Ovary (tissue), 9 donors: ENCODE data around the gene MINDY3. TPM values are rescaled to one million over a fixed set of nuclear protein-coding genes. Genes with fewer than 3 reads are reported as not detected.

Source experiments
- DNase-seq, 5 donors: peaks; one replicate each; pipeline ENCODE4 v3.0.0-alpha.2; 2019 to 2020
- H3K27ac ChIP-seq, 2 donors: fragments of 200-600 bp; one replicate each; pipeline versions ENCODE4 v1.5.1 to v1.8.0; 2019 to 2022
- H3K27me3 ChIP-seq: fragments of 200-600 bp; one replicate; pipeline ENCODE4 v1.8.0; 2022
- H3K36me3 ChIP-seq: fragments of 200-600 bp; sonication (generic); one replicate; pipeline ENCODE4 v1.5.1; 2019
- H3K4me1 ChIP-seq: one replicate; pipeline ENCODE4 v1.8.1; 2013; ENCODE audit warnings: mild to moderate bottlenecking, moderate library complexity; ENCODE audit not compliant: insufficient read depth
- H3K4me3 ChIP-seq: fragments of 200-600 bp; sonication (generic); one replicate; pipeline ENCODE4 v1.5.1; 2017
- H3K9me3 ChIP-seq, 2 donors: fragments of 200-600 bp in 1 of 2; sonication (generic) in 1 of 2; one replicate each; pipeline versions ENCODE4 v1.5.1 to v1.8.1; 2013 to 2019; ENCODE audit warnings: mild to moderate bottlenecking in 1 of 2, moderate library complexity in 1 of 2
- EP300 ChIP-seq: sonication (generic); formaldehyde crosslinking; IDR thresholded peaks from one replicate; pipeline ENCODE4 v1.6.1; 2017; ENCODE audit warnings: antibody characterized with exemption
- POLR2A ChIP-seq: fragments of 450-650 bp; IDR thresholded peaks from one replicate; pipeline ENCODE4 v1.6.1; 2017; ENCODE audit warnings: antibody characterized with exemption, mild to moderate bottlenecking, moderate library complexity
- WGBS, 3 donors: extraction: QIAGEN DNeasy Blood & Tissue Kit in 1 of 3; methylation state at CpG; one replicate each; pipeline versions ENCODE4 v1.1.5 to v1.1.7; 2013 to 2017; 5-methylcytosine and 5-hydroxymethylcytosine counted together
- intact Hi-C, 4 donors: fragments of 100-400 bp; cut with DNase I; formaldehyde crosslinking; loops; one replicate each; pipeline versions ENCODE4 v1.11.0 to v1.15.1; 2022 to 2023
- polyA plus RNA-seq, 2 donors: library from polyadenylated mRNA; stranded (reverse); fragments of 200-250 nt in 1 of 2; fragments of 350-450 nt in 1 of 2; fragmentation: Illumina TruSeq in 1 of 2; extraction: RNeasy Lipid Tissue Mini Kit (QIAGEN cat#74804) in 1 of 2; gene quantifications; one replicate each; pipeline ENCODE4 v1.2.3, GENCODE V29; 2013 to 2014
- total RNA-seq, 7 donors: library from RNA; depleted of rRNA in 2 of 7; stranded (reverse); fragments of >200 nt in 2 of 7; fragmentation: NEBNext Ultra II Directional in 3 of 7; extraction: Animal tissue kit (Norgen Biotek cat#: 25700) in 3 of 7; gene quantifications; one replicate each; pipeline versions ENCODE4 v1.1.0 to v1.2.4, GENCODE V29; 2016 to 2023
- TF ChIP-seq, protein P1 (sequence below), 3 donors: fragments of 450-650 bp in 2 of 3; fragments of 200-600 bp in 1 of 3; IDR thresholded peaks; one replicate each; pipeline versions ENCODE4 v1.5.1 to v1.8.0; 2016 to 2022; ENCODE audit warnings: antibody characterized with exemption in 3 of 3, mild to moderate bottlenecking in 1 of 3
- donor health status: DM: no; HTN: no; CAD: no; lungs with moderate emphysema.
- donor health status: DM: no; HTN: no; CAD: no.
- donor health status: Bipolar disorder and iron deficiency.
- donor health status: DM: yes; HTN: yes; CAD: no.
- donor health status: DM: no; HTN: no; CAD: no.
- donor health status: DM: yes; HTN: yes; CAD: no.

MINDY3 gene
- total and polyA plus RNA-seq, 9 donors, result 15.7 to 43.3 (median 31.6) TPM

DNA sequence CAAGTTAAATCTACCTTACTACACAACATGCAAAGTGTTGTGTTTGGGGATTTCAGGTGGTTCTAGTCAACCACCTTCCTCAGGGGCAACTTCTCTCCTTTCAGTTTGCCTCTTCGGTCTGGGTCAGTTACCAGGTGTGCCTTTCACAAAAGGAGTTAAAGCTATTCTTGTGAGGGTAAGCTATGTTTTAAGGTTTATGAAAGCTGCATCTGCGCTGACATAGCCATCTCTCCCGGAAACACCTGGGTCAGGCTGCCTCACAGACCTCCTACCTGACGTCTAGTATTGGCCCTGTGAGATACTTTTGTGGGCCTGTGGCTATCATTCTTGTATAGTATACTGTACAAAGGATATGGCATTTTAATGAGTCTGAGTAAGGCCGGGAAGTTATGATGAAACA, 72.9 kb downstream of the MINDY3 start:
- no peaks in the 10 kb centered on the region for H3K27me3 ChIP-seq
- TF ChIP-seq, protein P1, sequence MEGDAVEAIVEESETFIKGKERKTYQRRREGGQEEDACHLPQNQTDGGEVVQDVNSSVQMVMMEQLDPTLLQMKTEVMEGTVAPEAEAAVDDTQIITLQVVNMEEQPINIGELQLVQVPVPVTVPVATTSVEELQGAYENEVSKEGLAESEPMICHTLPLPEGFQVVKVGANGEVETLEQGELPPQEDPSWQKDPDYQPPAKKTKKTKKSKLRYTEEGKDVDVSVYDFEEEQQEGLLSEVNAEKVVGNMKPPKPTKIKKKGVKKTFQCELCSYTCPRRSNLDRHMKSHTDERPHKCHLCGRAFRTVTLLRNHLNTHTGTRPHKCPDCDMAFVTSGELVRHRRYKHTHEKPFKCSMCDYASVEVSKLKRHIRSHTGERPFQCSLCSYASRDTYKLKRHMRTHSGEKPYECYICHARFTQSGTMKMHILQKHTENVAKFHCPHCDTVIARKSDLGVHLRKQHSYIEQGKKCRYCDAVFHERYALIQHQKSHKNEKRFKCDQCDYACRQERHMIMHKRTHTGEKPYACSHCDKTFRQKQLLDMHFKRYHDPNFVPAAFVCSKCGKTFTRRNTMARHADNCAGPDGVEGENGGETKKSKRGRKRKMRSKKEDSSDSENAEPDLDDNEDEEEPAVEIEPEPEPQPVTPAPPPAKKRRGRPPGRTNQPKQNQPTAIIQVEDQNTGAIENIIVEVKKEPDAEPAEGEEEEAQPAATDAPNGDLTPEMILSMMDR (IDR thresholded peaks at IDR 0.05), result no peak
- TF ChIP-seq EP300, result no peak
- WGBS, 3 donors, result 95 to 98% (median 98%) methylated on average over 5 of the region's 5 CpGs
- no peaks in the 10 kb centered on the region for H3K36me3 ChIP-seq
- H3K9me3 ChIP-seq, result no peaks in the 10 kb centered on the region
- H3K4me3 ChIP-seq, result no peak overlapping the region
- intact Hi-C loops, result no loop called here
- no peak overlapping the region for H3K27ac ChIP-seq
- peaks cover 9% of the 10 kb centered on the region for H3K4me1 ChIP-seq
- no peak for DNase-seq

DNA sequence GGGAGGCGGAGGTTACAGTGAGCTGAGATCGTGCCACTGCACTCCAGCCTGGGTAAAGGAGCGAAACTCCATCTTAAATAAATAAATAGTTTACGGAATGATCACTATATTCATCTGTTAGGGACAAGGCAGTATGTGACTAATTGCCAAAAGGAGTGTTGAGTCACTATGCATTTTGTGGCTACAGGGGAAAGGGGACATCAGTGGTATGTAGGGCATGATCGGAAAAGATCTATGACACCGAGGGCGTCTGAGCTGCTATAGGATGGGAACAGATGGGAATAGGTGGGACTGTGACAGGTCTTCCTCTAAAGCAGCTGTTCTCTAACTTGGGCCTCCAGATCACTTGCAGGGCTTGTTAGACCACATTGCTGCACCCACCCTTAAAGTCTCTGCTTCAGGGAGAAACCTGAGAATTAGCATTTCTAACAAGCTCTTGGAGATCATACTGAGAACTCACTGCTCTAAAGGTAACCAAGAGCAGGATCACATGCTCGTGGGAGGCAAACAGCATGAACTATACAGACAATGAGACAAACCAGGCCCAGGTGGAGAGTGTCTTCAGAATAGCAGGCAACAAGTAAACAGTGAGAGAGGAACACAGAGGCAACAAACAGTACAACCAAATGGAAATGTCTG, 75.5 kb downstream of the MINDY3 start:
- intact Hi-C loops, result no loop called here
- Histone ChIP-seq H3K4me1 (peaks cover 4% of the 10 kb centered on the region), H3K9me3 (no peaks in the 10 kb centered on the region), H3K36me3 (no peaks in the 10 kb centered on the region), H3K27me3 (no peaks in the 10 kb centered on the region), H3K27ac (no peak overlapping the region), H3K4me3 (no peak overlapping the region)
- TF ChIP-seq, protein P1 (IDR thresholded peaks at IDR 0.05), result no peak
- TF ChIP-seq POLR2A, result no peak
- no peak for TF ChIP-seq EP300
- 94 to 96% (median 95%) methylated on average over 8 of the region's 8 CpGs for WGBS, 3 donors
- no peak for DNase-seq

DNA sequence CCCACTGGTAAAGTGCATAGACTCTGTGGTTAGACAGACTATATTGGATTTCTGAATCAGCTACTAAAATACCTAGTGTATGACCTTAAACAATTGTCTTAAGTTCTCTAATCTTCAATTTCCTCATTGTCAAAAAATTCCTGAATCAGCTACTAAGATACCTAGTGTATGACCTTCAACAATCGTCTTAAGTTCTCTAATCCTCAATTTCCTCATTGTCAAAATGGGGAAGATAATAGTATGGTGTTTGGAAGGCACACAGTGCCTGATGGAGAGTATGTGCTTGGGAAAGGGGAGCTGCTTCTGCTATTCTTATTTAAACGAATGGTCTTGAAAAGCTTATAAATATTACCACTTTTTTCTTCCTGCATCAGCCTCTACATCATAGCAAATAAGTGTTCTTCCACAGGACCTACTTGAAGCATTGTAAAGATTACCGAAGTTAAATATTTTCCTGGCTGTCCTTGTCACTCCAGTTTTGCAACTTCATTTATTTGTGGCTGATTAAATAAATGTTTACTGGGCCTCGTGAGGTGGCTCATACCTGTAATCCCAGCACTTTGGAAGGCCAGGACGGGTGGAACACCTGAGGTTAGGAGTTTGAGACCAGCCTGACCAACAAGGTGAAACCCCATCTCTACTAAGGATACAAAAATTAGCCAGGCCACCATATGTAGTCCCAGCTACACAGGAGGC, 76.2 kb downstream of the MINDY3 start:
- TF ChIP-seq POLR2A (no peak), EP300 (no peak)
- TF ChIP-seq, protein P1 (IDR thresholded peaks at IDR 0.05), result no peak
- no peak for DNase-seq
- 80 to 85% (median 83%) methylated on average over 5 of the region's 5 CpGs for WGBS, 3 donors
- Histone ChIP-seq H3K27ac (no peak overlapping the region), H3K9me3 (no peaks in the 10 kb centered on the region), H3K4me3 (no peak overlapping the region), H3K27me3 (no peaks in the 10 kb centered on the region), H3K4me1 (peaks cover 4% of the 10 kb centered on the region), H3K36me3 (no peaks in the 10 kb centered on the region)
- intact Hi-C loops, result no loop called here

DNA sequence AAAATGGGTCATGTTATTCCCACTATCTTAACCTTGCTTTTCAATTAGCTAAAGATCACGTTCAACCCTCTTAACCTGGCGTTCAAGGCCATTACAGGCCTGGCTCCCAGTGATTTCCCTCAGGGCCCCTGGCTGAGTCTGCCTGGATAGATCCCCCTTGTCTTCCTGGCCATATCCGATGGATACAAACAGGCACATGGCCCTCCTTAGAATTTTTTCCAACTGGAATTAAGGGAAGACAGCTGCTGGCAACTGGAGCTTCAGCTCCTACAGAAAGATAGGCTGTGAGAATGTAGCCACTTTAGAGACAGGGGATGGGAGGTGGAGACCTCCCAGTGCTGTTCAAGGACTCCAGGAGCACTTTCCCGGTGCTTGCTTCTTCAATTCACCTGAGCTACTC, 77.5 kb downstream of the MINDY3 start:
- no peaks in the 10 kb centered on the region for H3K9me3 ChIP-seq
- intact Hi-C loops, result no loop called here
- no peak overlapping the region for H3K27ac ChIP-seq
- 20 to 37% (median 31%) methylated on average over 4 of the region's 4 CpGs for WGBS, 3 donors
- TF ChIP-seq EP300 (no peak), POLR2A (no peak)
- TF ChIP-seq, protein P1 (IDR thresholded peaks at IDR 0.05), result no peak
- no peak for DNase-seq
- H3K27me3 ChIP-seq, result no peaks in the 10 kb centered on the region
- H3K4me1 ChIP-seq, result peaks cover 4% of the 10 kb centered on the region
- no peak overlapping the region for H3K4me3 ChIP-seq
- H3K36me3 ChIP-seq, result no peaks in the 10 kb centered on the region
